ENCODE results near the gene MRPL51.
"Not testable (repeated sequence)": the region's sequence is repeated elsewhere in the genome, so short reads cannot be mapped to it uniquely, and the experiment has no call there.

MRPL51 gene

GRCh38 chr12:6532051-6532926, 39.2 kb upstream of the MRPL51 start:
- in situ Hi-C loops (cut with MboI; ENCODE audit: low sequenced_read_pairs) = no loop called here

- in situ Hi-C loops (cut with MboI; ENCODE audit: low sequenced_read_pairs) = no loop called here
Measured at GRCh38 chr12:6530576-6531260, 37.7 kb upstream of the MRPL51 start.

GRCh38 chr12:6529291-6529737, 36.3 kb upstream of the MRPL51 start:
- in situ Hi-C loops (cut with MboI; ENCODE audit: low sequenced_read_pairs) = no loop called here

GRCh38 chr12:6528539-6529235, 35.6 kb upstream of the MRPL51 start:
- in situ Hi-C loops (cut with MboI; ENCODE audit: low sequenced_read_pairs) = no loop called here

- in situ Hi-C loops (cut with MboI; ENCODE audit: low sequenced_read_pairs) = no loop called here
Measured at GRCh38 chr12:6527711-6528110, 34.6 kb upstream of the MRPL51 start.

GRCh38 chr12:6526766-6527525, 33.9 kb upstream of the MRPL51 start:
- in situ Hi-C loops (cut with MboI; ENCODE audit: low sequenced_read_pairs) = no loop called here

GRCh38 chr12:6526201-6526600, 33.1 kb upstream of the MRPL51 start:
- in situ Hi-C loops (cut with MboI; ENCODE audit: low sequenced_read_pairs) = no loop called here

- in situ Hi-C loops (cut with MboI; ENCODE audit: low sequenced_read_pairs) = no loop called here
Measured at GRCh38 chr12:6524648-6525047, 31.6 kb upstream of the MRPL51 start.

- in situ Hi-C loops (cut with MboI; ENCODE audit: low sequenced_read_pairs) = no loop called here
Measured at GRCh38 chr12:6523708-6524107, 30.6 kb upstream of the MRPL51 start.

- in situ Hi-C loops (cut with MboI; ENCODE audit: low sequenced_read_pairs) = no loop called here
Measured at GRCh38 chr12:6522193-6522592, 29.1 kb upstream of the MRPL51 start.

GRCh38 chr12:6520186-6520585, 27.1 kb upstream of the MRPL51 start:
- in situ Hi-C loops (cut with MboI; ENCODE audit: low sequenced_read_pairs) = no loop called here

GRCh38 chr12:6508087-6508486, 15.0 kb upstream of the MRPL51 start:
- in situ Hi-C loops (cut with MboI; ENCODE audit: low sequenced_read_pairs) = no loop called here

- in situ Hi-C loops (cut with MboI; ENCODE audit: low sequenced_read_pairs) = no loop called here
Measured at GRCh38 chr12:6507102-6507998, 14.3 kb upstream of the MRPL51 start.

- in situ Hi-C loops (cut with MboI; ENCODE audit: low sequenced_read_pairs) = no loop called here
Measured at GRCh38 chr12:6500466-6500865, 7.4 kb upstream of the MRPL51 start.

- in situ Hi-C loops (cut with MboI; ENCODE audit: low sequenced_read_pairs) = not testable (repeated sequence)
Measured at GRCh38 chr12:6497291-6497690, 4.2 kb upstream of the MRPL51 start.

GRCh38 chr12:6494968-6495367, 1.9 kb upstream of the MRPL51 start:
- in situ Hi-C loops (cut with MboI; ENCODE audit: low sequenced_read_pairs) = no loop called here

- in situ Hi-C loops (cut with MboI; ENCODE audit: low sequenced_read_pairs) = no loop called here
Measured at GRCh38 chr12:6494258-6494743, 1.2 kb upstream of the MRPL51 start.

- in situ Hi-C loops (cut with MboI; ENCODE audit: low sequenced_read_pairs) = no loop called here
Measured at GRCh38 chr12:6493497-6494257, 615 bp upstream of the MRPL51 start, which contains the start of gene NCAPD2. Gene NCAPD2 (plus strand): TSS chr12:6494102. CDS start chr12:6495099, 997 bp downstream.

- in situ Hi-C loops (cut with MboI; ENCODE audit: low sequenced_read_pairs) = not testable (repeated sequence)
Measured at GRCh38 chr12:6490673-6491072, 2.4 kb downstream of the MRPL51 start.
